AG09309 (cell line): ENCODE measurements around the gene LRCH1.
"Not testable (repeated sequence)": the region's sequence is repeated elsewhere in the genome, so short reads cannot be mapped to it uniquely, and the experiment has no call there.

ENCODE experiments used
- DNase-seq: peaks from one replicate; pipeline ENCODE4 v3.0.0-alpha.2; 2010; ENCODE audit warnings: low read depth
- H3K4me3 ChIP-seq: 2 replicates; pipeline ENCODE4 v1.5.1; 2011; ENCODE audit warnings: mild to moderate bottlenecking, low read depth, low read length, moderate library complexity; ENCODE audit not compliant: control insufficient read depth
- CTCF ChIP-seq: IDR thresholded peaks from 2 replicates; pipeline ENCODE4 v1.5.1; 2011; ENCODE audit warnings: mild to moderate bottlenecking, low read depth, low read length, inconsistent platforms; ENCODE audit not compliant: insufficient read depth, control insufficient read depth; ENCODE audit errors: missing control alignments

LRCH1 gene

GRCh38 chr13:46761174-46761573 lies 208.2 kb downstream of the LRCH1 start:
- TF ChIP-seq CTCF, result no peak
- no peak for DNase-seq
- no peak overlapping the region for H3K4me3 ChIP-seq

- DNase-seq, result no peak
- TF ChIP-seq CTCF, result no peak
Measured at GRCh38 chr13:46761866-46762265, 208.9 kb downstream of the LRCH1 start.

GRCh38 chr13:46769925-46770324 lies 217.0 kb downstream of the LRCH1 start:
- not testable (repeated sequence) for DNase-seq, H3K4me3 ChIP-seq

More at GRCh38 chr13:46761866-46762265, 208.9 kb downstream of the LRCH1 start:
- H3K4me3 ChIP-seq, result no peak overlapping the region

- DNase-seq, result no peak
- no peak for TF ChIP-seq CTCF
Measured at GRCh38 chr13:46771693-46772092, 218.7 kb downstream of the LRCH1 start.

GRCh38 chr13:46773541-46773940 lies 220.6 kb downstream of the LRCH1 start:
- H3K4me3 ChIP-seq, result no peak overlapping the region
- no peak for TF ChIP-seq CTCF
- DNase-seq, result no peak

More at GRCh38 chr13:46771693-46772092, 218.7 kb downstream of the LRCH1 start:
- no peak overlapping the region for H3K4me3 ChIP-seq

GRCh38 chr13:46775385-46776107 lies 222.6 kb downstream of the LRCH1 start:
- no peak for TF ChIP-seq CTCF
- DNase-seq, result no peak
- H3K4me3 ChIP-seq, result no peak overlapping the region

- DNase-seq, result no peak
- TF ChIP-seq CTCF, result no peak
- H3K4me3 ChIP-seq, result no peak overlapping the region
Measured at GRCh38 chr13:46778095-46778494, 225.1 kb downstream of the LRCH1 start.
